A549 treated with CORT108297 at 1 μM for 4 hours (cell line): Measurements from ENCODE around the gene FAM174B. TPM values are rescaled to one million over a fixed set of nuclear protein-coding genes. Genes with fewer than 3 reads are reported as not detected.

ENCODE experiments used
- total RNA-seq: library from RNA; stranded (reverse); fragments of 200-300 nt; extraction: Qiagen RNA extraction; gene quantifications from 5 replicates; pipeline ENCODE4 v1.2.3, GENCODE V29; 2022

FAM174B gene
- 6.5 to 7.9 TPM (median 7.6 TPM) in 5 replicates for total RNA-seq

GRCh38 chr15:92655178-92655995, at the start of gene FAM174B:
Gene FAM174B (minus strand): TSS chr15:92655775.

Other genes with a start within 250 kb of the FAM174B start
- 26.4 to 31.0 TPM (median 29.2 TPM) in 5 replicates for gene CHD2, start 244.5 kb upstream of the FAM174B start, total RNA-seq